ENCODE measurements around the gene CYGB. TPM values are rescaled to one million over a fixed set of nuclear protein-coding genes. Genes with fewer than 3 reads are reported as not detected.
"Not testable (repeated sequence)": the region's sequence is repeated elsewhere in the genome, so short reads cannot be mapped to it uniquely, and the experiment has no call there.

Gene CYGB
- total and polyA plus RNA-seq, 2 of the 13 experiments (the other 11 are each of a cell fraction or from before 2014, with no cell fraction given), result 18.9 to 27.1 TPM

- TF ChIP-seq HINFP (CRISPR knock-in tag; IDR thresholded peaks at IDR 0.05; ENCODE audit: low read depth) (0 out of 2 replicates have a peak, but pooled peaks have one; percentile 16), NR2F1 (CRISPR knock-in tag; IDR thresholded peaks at IDR 0.05) (peak in 1 of 2 experiments; percentile 77; a peak in 3 of 4 replicates), PAXIP1 (CRISPR knock-in tag; conservative IDR thresholded peaks at IDR 0.05) (0 out of 2 replicates have a peak, but pooled peaks have one; percentile 46), ZNF329 (CRISPR knock-in tag; IDR thresholded peaks at IDR 0.05; ENCODE audit: low read depth) (0 out of 2 replicates have a peak, but pooled peaks have one; percentile 5), PHF20 (CRISPR knock-in tag; IDR thresholded peaks at IDR 0.05) (0 out of 2 replicates have a peak, but pooled peaks have one; percentile 50), ZNF770 (CRISPR knock-in tag; IDR thresholded peaks at IDR 0.05) (0 out of 2 replicates have a peak, but pooled peaks have one; percentile 3), EP300 (IDR thresholded peaks at IDR 0.05; ENCODE audit: low read depth in 2 of 2, low read length in 2 of 2) (peak in 1 of 2 experiments; percentile 4; a peak in 1 of 4 replicates), MEIS2 (CRISPR knock-in tag; IDR thresholded peaks at IDR 0.05) (peak; percentile 14; the same call in 1 of the 2 replicates), KAT7 (CRISPR knock-in tag; IDR thresholded peaks at IDR 0.05; ENCODE audit: borderline replicate concordance) (peak; percentile 20; the same call in 1 of the 2 replicates), ZBTB39 (CRISPR knock-in tag; IDR thresholded peaks at IDR 0.05) (0 out of 2 replicates have a peak, but pooled peaks have one; percentile 25), FOXK1 (CRISPR knock-in tag; IDR thresholded peaks at IDR 0.05; ENCODE audit: borderline replicate concordance, low read depth) (0 out of 2 replicates have a peak, but pooled peaks have one; percentile 35), GFI1 (CRISPR knock-in tag; IDR thresholded peaks at IDR 0.05; ENCODE audit: borderline replicate concordance) (0 out of 2 replicates have a peak, but pooled peaks have one; percentile 66), ZBTB37 (CRISPR knock-in tag; IDR thresholded peaks at IDR 0.05) (0 out of 2 replicates have a peak, but pooled peaks have one; percentile 3), ADNP (CRISPR knock-in tag; IDR thresholded peaks at IDR 0.05) (peak; percentile 4; the same call in 1 of the 2 replicates), DPF2 (CRISPR knock-in tag; IDR thresholded peaks at IDR 0.05; ENCODE audit: borderline replicate concordance, low read depth) (0 out of 2 replicates have a peak, but pooled peaks have one; percentile 72), NCOR1 (IDR thresholded peaks at IDR 0.05; ENCODE audit: borderline replicate concordance, low read length) (peak; percentile 49; the same call in 1 of the 2 replicates)
- not testable (repeated sequence) for TF ChIP-seq EP300 (CRISPR knock-in tag; IDR thresholded peaks at IDR 0.05; ENCODE audit: borderline replicate concordance)
Measured at GRCh38 chr17:76525513-76525833, 12.0 kb downstream of the CYGB start (continued).
